HG03439 (cell line): ENCODE measurements around the gene TMEM270.
"Not testable (repeated sequence)": the region's sequence is repeated elsewhere in the genome, so short reads cannot be mapped to it uniquely, and the experiment has no call there.

Experiments
- ATAC-seq: cut with Tn5 transposase; IDR thresholded peaks from one replicate; pipeline ENCODE4 v1.9.1; 2021; ENCODE audit warnings: mild to moderate bottlenecking, moderate library complexity; ENCODE audit not compliant: unreplicated experiment

TMEM270 gene

DNA sequence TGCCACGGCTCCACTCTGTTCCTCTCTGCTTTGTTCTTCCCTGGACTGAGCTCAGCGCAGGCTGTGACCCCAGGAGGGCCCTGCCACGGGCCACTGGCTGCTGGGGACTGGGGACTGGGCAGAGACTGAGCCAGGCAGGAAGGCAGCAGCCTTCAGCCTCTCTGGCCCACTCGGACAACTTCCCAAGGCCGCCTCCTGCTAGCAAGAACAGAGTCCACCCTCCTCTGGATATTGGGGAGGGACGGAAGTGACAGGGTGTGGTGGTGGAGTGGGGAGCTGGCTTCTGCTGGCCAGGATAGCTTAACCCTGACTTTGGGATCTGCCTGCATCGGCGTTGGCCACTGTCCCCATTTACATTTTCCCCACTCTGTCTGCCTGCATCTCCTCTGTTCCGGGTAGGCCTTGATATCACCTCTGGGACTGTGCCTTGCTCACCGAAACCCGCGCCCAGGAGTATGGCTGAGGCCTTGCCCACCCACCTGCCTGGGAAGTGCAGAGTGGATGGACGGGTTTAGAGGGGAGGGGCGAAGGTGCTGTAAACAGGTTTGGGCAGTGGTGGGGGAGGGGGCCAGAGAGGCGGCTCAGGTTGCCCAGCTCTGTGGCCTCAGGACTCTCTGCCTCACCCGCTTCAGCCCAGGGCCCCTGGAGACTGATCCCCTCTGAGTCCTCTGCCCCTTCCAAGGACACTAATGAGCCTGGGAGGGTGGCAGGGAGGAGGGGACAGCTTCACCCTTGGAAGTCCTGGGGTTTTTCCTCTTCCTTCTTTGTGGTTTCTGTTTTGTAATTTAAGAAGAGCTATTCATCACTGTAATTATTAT lies 28.9 kb upstream of the TMEM270 start:
- ATAC-seq, result no peak

DNA sequence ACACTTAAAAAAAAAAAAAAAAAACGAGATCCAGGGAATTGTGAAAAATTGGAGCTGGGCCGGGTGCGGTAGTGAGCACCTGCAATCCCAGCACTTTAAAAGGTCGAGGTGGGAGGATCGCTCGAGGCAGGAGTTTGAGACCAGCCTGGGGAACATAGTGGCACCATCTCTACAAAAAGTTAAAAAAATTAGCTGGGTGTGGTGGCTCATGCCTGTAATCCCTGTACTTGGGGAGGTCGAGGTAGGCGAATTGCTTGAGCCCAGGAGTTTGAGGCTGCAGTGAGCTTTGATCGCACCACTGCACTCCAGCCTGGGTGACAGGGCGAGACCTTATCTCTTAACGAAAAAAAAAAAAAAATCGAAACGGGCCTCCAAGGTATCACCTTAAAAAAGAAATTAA lies 28.2 kb upstream of the TMEM270 start:
- ATAC-seq, result no peak

DNA sequence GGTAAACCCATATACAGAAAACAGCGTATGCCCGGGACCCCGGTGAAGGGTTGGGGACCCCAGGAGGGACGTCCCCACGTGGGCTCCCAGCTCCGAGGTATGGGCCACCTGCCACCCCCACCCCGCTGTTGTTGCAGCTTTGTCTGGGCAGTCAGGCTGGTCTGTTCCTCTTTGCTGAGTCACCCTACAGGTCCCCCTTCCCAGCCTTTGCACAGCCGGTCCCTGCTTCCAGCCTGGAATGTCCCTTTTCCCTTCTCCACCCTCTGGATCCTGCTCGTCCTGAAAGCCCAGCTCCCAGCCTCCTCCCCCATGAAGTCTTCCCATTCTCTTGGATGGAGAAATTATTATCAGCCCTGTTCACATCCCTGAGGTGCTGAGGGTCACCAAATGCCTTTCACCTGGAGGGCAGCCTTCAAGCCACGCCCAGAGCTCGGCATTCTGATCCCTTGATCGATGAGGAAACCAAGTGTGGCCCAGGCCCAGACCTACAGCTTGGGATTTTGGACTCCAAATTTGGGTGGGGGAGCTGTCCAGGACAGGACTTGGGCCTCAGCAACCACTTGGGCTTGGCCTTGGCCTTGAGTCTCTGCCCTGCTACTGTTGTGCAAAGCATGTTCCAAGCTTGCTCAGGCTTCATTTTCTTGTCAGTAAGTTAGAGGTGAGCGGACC lies 27.6 kb upstream of the TMEM270 start:
- ATAC-seq, result no peak

DNA sequence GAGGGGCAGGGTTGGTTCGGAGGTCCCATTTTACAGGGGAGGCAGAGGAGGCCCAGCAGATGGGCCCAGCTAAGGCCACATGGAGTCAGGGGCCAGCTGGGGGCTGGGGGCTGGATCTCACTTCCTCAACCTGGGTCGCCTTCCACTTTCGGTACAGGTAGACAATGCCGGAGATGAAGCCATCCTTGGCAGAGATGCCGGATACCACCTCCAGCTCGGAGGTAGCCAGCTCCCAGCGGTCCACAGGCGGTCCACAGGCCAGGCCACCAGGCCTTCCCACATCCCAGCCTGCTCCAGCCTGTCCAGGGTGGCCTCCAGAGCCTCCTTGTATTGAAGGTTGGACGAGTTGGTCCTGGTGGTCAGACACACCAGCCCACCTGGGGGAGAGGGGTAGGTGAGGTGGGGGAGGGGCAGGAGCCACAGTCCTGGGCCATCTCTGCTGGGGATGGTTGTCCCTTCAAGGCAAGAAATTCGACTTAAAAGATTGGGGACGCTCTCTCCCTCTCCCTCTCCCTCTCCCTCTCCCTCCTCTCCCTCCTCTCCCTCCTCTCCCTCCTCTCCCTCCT lies 26.2 kb upstream of the TMEM270 start:
- no peak for ATAC-seq

DNA sequence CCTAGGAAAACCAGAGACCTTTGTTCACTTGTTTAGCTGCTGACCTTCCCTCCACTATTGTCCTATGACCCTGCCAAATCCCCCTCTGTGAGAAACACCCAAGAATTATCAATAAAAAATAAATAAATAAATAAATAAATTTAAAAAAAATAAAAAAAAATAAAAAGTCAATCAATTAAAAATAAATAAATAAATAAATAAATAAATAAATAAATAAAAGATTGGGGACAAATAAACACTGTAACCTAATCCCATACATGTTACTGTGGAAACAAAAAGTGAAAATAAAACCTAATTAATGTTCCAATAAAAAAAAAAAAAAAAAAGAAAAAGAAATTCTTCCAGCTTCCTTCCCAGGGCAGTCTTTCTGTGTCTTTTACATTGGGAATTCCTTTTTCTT lies 23.8 kb upstream of the TMEM270 start:
- ATAC-seq, result not testable (repeated sequence)

DNA sequence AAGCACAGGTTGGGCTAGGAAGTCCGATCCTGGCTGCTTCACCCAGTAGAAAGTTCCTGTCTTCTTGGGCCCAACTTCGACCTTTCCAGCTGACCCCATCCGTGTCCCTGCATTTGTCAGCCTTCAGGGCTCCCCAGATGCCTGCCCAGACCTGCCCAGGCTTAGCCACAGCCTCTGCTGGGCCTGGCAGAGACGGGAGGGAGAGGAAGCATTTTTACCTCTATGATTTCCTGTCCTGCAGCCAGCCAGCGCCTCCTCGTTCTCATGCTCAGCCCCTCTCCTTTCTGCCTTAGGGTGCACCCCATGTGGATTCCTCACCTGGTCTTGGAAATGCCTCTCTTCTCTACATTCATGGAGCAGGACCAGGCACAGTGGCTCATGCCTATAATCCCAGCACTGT lies 22.3 kb upstream of the TMEM270 start:
- ATAC-seq, result no peak

DNA sequence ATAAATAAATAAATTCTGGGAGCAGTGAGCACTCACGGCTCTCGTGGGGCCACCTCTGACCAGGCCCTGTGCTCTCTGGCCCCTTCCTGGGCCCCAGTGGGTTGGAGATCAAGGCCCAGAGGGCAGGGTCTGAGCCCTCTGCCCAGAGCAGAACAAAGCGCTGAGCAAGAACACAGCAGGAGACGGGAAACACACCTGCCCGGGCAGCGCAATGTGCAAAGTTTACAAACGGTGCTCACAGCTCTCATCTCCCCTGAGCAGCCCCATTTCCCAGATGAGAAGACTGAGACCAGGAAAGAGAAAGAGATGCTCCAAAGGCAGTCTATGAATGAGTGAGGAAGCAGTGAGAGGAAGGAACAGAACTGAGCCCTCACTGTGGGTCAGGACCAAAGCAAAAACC lies 21.7 kb upstream of the TMEM270 start:
- ATAC-seq, result no peak

DNA sequence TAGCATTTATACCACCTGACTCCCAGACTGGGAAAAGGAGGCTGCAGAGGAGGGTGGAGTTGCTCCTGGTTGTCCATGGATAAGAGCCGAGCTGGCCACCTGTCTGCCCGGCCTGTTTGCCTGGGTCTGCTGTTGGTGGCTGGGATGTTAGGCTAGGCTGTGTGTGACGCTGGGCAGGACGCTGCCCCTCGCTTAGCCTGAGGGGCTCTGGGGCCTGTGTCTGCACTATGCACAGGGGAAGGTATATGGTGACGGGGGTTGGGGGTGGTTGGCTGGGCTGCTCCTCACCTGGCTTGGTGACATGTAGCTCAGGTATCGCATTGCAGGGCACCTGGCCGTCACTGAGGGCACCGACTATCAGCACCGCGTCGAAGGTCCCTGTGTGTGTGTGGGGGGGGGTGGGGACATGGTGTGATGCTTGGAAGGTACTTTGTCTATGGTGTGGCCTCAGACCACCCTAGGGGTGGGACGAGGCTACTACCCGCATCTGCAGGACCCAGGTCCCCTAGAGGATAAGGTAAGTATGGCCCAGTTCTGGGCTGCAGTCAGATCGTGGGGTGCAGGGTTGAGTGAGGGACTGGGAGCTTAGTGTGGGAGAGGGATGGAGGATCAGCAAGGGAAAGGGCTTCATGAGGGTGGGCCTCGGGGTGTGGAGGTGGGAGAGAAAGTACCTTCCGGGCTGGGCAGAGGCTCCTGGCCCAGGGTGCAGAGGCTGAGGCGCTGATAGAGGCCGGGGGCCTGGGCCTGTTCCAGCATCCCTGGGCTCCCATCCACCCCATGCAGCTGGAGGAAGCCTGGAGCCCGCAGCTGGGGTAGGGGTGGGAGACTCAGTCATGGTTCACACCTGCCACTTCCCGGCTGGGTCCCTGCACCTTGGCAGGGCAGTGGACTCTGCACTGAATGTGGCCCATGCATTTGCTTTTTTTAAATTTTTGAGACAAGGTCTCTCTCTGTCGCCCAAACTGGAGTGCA lies 20.9 kb upstream of the TMEM270 start:
- no peak for ATAC-seq

DNA sequence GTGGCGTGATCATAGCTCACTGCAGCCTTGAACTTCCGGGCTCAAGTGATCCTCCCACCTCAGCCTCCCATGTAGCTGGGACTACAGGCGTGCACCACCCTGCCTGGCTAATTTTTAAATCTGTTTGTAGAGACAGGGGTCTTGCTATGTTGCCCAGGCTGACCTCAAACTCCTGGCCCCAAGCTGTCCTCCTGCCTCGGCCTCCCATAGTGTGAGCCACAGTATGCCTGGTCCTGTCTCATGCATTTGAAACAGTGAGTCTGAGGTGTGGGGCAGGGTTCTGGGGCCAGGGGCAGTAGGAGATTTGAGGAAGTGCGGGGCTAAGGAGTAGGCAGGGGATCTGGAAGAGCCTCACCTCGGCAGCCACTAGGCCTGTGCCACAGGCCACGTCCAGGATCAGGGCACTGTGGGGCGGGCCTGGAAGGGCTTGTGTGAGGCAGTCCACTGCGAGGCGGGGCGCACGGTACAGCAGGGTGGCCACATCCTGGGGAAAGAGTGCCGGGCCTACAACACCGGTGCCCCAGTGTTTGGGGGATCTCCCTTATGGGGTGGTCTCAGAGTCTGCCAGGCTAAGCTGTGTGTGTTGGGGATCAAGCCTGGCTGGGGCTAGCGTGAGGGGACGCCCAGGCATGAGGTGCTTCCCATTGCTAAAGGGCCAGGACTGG lies 20.1 kb upstream of the TMEM270 start:
- no peak for ATAC-seq

DNA sequence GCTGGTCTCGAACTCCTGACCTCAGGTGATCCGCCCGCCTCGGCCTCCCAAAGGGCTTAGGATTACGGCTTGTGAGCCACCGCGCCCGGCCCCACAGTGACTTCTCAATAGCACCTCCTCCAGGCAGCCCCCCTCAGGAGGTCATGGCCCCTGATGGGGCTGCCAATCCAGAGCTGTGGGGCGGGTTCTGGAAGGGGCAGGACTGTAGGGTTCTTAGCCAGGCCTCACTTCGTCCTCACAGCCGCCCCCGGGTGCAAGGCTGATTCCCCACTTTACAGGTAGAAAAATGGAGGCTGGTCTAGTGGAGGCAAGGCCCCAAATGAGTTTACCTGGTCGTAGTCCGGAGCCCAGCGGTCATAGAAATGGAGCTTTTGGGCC lies 19.3 kb upstream of the TMEM270 start:
- no peak for ATAC-seq

DNA sequence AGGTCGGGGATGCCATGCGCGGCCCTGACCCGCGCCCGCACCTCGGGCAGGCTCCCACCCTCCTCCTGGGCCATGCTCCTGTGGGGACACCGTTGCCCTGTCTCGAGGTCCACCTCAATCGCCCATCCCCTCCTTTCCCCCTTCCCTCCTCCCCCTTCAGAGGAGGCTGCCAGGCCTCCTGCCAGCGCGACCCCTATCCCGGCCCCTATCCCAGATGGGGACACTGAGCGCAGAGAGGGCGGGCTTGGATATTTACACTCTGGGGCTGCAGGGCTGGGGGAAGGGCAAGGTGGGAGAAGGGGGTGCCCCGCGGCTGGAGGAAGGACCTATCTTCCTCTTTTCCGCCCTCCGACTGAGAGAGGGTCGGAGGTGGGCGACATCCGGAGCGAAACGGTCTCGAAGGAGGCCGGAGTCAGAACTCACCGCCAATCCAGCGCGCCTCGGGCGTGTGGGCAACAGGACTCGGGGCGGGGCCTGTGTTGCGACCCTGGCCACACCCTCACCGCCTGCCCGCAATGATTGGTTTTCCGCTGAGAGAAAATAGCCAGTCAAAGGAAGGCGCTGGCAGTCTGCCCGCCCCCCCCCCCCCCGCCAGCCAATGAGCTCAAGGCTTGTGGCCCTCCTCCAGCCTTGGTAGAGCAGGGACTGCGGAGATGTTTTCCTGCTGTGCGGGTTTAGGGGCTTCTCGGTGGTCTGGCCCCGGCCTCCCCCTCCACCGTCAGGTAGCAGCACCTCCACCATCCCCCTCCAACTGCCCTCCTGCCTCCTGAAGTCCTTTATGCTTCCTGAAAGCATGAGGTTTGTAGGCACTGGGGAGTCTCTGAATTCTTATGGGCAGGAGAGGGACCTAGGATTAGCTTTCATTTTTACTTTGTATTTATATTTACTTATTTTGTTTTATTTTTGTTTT lies 18.6 kb upstream of the TMEM270 start, which contains the start of gene METTL27:
Gene METTL27 (minus strand): TSS at position 450 of the 910 bp plus-strand sequence. CDS start 376 bp downstream, at position 74.
- ATAC-seq, result peak; percentile 88

DNA sequence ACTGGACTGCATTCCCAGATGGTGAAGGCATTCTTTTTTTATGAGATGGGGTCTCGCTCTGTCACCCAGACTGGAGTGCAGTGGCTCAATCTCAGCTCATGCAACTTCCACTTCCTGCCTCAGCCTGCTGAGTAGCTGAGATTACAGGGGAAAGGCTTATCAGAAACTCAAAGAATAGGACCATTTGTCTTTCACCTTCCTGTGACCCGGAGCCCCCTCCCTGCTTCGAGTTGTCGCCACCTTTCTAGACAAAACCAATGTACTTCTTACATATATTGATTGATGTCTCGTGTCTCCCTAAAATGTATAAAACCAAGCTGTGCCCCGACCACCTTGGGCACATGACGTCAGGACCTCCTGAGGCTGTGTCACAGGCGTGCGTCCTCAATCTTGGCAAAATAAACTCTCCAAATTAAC lies 16.8 kb upstream of the TMEM270 start:
- ATAC-seq, result no peak

DNA sequence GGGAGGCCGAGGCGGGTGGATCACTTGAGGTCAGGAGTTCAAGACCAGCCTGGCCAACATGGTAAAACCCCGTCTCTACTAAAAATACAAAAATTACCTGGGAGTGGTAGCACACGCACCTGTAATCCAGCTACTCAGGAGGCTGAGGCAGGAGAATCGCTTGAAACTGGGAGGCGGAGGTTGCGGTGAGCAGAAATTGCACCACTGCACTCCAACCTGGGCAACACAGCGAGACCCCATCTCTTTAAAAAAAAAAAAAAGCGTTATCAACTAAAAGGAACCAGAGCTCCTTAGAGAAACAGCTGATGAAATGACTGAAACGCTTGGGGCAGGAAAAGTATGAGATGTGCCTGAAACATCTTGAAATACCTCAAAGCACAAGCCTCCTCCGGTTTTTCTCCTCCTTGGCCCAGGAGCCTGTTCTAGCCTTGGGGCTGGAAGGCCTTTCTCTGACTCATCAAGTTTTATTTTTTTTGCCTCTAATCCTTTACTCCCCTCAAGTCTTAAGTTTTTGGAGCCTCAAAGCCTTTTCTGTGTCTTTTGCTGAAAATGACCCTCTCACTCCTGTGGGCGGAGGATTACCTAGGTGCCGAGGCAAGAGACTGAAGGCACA lies 16.0 kb upstream of the TMEM270 start:
- ATAC-seq, result no peak

DNA sequence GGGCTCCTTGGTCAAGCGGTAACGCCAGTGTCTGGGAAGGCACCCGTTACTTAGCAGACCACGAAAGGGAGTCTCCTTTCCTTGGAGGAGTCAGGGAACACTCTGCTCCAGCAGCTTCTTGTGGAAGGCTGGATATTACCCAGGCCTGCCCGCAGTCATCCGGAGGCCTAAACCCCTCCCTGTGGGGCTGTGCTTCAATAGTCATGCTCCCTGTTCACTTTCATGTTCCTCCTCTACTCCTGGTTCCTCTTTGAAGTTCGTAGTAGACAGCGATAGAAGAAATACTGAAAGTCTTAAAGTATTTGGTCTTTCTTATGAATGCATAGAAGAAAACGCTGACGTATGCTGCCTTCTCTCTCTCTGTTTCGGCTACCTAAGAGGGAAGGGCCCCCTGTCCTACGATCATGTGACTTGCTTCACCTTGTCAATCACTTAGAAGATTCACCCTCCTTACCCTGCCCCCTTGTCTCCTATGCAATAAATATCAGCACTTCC lies 15.2 kb upstream of the TMEM270 start:
- ATAC-seq, result not testable (repeated sequence)

DNA sequence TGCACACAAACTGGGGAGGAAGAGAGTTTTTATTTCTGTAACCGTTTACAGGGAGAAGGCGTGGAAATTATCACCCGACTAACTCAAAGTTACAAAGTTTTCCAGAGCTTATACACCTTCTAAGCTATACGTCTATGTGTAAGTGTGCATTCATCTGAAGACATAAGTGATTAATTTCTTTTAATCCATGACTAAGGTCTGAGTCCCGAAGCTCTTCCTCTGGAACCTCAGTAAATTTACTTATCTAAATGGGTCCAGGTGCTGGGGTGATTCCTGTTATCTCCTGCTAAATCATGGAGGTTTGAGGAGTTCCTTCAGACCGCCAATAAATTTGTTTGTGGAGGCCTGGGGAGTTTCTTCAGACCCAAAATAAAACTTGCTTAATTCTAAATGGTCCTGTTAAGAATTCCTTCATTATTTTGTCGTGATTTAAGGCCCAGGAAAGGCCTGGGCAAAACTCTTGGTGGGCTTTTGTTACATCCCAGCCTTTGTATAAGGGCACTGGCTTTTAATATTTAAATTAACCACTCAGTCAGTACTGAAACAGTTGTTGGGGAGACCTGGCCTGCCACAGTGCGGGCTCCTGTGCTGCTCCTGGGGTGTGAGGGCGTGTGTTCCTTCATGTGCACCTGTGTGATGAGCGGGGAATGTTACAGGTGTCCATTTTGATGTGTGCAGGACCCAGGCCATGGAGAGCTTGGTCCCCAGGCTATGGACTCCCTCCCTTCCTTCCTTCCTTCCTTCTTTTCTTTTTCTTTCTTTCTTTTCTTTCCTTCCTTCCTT lies 12.8 kb upstream of the TMEM270 start:
- ATAC-seq, result no peak

DNA sequence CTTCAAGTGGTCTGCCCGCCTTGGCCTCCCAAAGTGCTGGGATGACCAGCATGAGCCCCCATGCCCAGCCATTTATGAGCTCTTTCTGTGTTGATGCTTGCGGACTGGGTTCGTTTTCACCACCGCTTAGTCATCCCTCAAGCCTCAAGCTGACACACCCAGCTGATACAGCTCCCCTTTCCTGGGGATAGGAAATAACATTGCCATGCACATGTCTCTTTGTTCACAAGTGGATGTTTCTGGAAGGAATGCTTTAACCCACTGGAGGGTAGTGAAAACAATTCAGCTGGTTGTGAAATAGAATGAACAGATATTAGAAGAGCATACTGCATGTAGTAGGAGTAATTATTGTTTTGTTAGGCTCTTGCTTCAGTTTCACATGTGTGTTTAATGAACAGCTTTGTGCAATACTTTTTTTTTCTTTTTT lies 10.2 kb upstream of the TMEM270 start:
- ATAC-seq, result no peak

DNA sequence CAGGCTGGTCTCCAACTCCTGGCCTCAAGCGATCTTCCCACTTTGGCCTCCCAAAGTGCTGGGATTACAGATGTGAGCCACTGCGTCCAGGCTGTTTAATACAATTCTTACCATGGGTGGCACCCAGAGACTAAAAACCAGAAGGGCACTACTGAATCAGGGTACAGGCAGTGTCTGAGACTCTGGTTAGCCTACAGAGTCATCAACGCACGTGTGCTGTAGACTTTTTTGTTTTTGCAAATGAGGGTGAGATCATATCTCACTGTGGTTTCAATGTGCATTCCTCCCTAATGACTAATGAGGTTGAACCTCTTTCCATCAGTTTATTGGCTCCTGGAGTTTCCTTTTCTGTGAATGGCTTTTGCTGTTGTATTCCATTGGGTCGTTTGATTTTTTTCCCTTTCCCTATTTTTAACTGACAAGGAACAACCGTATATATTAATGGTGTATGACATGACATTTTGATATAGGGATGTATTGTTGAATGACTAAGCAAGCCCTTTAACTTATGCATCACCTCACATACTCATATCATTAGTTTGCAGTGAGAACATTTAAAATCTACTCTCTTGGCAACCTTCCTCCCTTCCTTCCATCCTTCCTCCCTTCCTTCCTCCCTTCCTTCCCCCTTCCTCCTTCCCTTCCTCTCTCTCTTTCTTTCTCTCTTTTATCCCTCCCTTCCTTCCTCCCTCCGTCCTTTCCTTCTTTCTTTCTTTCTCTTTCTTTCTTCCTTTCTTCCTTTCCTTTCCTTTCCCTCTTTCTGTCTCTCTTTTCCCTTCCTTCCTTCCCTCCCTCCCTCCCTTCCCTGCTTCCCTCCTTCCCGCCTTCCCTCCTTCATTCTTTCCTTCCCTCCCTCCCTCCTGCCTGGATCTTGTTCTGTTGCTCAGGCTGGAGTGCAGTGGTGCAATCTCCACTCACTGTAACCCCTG lies 9.3 kb upstream of the TMEM270 start:
- ATAC-seq, result peak; percentile 80
